Stimulated activated CD4-positive, alpha-beta T cell treated with anti-CD3 and anti-CD28 coated beads, Interleukin-12 subunit alpha, Interleukin-12 subunit beta, amount 100 ng/mL, for 4 hours (primary cell): ENCODE data around the gene PRKACA.
A peak's percentile ranks its signal among the peaks of the same experiment; 100 is the strongest.

Source experiments
- DNase-seq: peaks from one replicate; pipeline ENCODE4 v3.0.0-alpha.2; 2020

PRKACA gene

DNA sequence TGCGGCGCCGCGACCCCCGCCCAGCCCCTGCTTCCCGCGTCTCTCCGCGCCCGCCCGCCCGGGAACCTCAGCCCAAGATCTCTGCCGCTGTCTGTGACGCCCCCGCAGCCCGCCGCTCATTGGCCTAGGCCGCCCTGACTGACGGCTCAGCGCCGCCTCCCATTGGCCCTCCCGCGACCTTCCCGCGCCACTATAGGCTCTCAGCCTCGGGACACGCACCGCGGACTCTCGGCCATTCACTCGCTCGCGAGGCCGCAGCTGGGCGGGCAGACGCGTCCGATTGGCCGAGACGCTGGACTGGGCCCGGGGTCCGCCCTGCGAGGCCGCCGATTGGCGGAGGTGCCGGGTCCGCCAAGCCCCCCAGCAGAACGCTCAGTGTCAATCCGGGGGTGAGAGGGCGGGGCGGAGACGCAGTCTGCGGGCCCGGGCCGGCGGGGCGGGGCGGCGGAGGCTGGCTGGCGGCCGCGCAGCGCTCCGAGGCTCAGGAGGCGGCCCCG lies at the start of gene PRKACA:
PRKACA (minus strand) TSS at position 95 of the 497 bp plus-strand sequence. CDS start 215 bp downstream, outside the sequence.
- peak; percentile 97 for DNase-seq

DNA sequence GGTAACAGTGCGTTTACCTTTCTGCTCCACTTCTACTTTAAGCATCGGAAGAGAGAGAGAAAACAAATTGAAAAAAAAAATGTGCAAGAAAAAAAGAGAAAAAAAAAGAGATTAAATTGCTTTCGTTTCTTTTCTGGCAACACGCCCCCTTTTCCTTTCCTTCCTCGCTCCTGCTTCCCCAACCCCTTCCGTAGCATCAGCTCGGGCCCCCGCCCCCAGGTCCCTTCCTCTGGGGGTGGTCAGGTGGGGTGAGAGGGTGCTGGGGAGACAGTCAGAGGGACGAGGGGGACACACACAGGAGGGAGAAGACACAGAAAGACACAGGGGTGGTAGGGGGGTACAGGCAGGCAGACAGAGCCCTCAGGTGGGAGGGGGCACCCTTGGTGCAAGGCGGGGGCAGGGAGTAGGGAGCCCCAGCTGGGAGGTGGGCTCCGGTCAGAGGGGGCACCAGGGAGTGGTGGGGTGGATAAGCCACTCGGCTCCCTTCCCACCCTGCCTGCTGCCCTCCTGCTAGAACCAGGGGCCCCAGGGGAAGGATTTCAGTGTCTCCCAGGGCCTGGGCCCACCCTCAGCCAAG lies 49.5 kb upstream of the PRKACA start:
- DNase-seq = no peak

DNA sequence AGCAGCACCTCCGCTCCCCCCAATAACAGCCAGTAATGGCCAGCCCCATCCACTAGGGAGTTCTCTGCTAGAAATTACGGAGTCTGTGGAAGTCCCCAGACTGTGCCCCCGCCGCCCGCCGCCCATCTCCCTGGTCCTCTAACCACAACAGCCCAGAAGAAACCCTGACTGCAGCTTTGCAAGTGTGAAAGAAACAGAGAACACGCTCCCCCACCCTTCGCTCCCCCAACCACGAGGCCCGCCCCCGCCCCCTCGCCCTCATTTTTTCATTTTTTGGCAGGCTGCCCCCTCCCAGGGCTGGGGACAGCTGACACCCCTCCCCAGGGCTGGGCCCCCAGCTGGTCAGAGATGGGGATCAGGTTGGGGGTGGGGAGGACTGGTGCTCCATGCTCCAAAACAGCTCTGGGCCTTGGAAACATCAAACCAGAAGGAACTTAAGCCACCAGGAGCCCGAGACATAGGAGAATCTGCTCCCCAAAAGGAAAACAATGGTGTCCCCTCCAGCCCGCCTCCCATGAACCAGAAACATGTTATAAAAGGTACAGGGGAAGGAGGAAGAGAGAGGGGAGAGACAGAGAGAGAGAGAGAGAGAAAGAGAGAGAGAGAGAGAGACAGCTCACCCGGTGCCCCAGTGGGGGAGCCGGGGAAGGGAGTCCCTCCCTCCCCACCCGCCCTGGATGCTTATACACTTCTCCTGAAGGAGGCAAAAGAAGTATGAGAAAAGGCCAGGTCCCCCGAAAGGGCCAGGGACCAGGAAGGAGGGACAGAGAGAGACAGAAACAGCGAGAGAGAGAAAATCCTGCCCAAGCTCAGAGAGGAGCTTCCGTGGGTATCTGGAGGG lies 48.6 kb upstream of the PRKACA start:
- no peak for DNase-seq

DNA sequence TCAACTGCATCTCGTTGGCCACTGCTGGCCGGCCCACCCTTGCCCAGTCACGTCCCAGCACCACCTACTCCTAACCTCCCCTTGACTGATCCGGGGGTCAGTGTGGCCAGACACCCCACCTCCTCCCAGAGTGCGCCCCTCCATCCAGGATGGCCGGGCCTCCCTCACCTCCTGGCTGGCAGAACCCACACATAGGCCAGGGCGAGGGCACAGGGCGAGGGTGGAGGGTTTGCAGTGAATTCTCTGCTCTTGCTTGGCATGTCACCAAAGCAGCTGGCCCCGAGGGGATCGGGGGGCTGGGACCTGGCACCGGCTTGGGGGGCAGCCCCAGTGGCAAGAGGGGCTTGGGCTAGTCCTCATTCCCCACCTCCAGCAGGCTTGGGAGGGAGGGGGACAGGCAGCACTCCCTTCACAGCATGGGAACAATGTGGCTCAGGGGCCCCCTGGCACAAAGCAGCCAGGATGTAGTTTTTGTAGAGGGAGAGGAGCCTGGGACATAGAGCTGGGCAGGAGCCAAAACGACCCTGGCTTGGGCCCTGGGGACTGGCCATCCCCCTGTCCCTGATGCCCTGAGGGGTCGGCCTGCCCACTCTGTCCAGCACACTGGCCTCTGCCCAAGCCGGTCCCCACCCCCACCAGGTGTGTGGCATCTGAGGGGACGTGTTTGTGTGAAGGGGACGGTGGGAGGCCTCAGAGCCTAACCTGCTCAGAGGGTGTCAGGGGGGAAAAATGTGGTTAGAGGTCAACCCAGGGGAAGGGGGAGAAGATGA lies 47.3 kb upstream of the PRKACA start:
- no peak for DNase-seq

DNA sequence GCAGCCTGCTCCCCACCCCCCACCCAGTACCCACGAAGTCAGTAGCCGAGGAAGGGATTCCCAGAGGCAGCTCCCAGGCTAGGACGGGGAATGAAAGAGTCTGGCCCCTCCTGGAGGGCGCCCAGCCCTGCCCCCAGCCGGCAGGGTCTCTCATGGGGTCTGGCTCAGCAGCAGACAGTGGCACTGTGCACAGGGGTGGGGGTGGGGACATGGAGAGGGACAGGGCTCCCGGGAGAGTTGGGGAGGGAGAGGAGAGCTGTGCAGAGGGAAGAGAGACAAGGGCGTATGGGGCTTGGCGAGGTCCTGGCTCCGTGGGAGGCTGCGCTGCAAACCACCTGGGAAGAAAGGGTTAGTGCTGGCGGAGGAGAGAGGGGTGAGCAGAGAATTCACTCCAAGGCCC lies 46.5 kb upstream of the PRKACA start:
- DNase-seq = no peak

DNA sequence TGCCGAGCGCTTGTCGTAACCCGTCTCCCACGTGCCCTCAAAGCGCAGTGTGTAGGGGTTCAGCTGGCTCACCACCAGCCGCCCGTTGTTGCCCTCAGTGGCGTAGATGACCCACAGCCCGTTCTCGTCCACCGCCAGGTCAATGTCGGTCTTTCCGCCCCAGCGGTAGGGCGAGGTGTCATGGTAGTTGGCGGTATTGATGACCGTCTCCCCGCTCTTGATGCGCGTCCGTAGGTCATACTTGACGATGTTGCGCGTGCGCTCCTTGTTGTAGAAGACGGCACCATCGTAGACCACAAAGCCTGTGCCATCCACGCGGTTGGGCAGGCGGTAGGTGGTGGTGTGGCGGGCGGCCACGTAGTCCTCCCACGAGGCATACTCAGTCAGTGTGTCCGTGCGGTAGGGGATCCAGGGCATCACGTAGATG lies 45.3 kb upstream of the PRKACA start:
- no peak for DNase-seq

DNA sequence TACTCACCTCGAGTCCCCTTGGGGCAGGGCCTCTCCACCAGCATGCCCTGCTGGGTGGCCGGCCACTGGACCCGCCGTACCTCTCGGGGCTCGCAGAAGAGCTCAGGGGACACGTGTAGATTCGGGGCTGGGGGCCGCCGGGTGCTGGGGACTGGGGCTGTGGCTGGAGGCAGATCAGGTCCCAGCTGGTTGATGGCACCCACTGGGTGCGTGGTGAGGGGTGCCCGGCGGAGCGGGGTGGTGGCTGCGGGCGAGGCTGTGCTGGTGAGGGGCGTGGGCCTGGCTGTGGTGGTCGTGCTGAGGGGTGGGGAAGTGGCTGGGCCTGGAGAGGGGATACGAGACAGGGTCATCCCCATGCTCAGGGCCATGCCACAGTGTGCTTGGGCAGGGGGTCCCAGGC lies 43.7 kb upstream of the PRKACA start:
- no peak for DNase-seq

DNA sequence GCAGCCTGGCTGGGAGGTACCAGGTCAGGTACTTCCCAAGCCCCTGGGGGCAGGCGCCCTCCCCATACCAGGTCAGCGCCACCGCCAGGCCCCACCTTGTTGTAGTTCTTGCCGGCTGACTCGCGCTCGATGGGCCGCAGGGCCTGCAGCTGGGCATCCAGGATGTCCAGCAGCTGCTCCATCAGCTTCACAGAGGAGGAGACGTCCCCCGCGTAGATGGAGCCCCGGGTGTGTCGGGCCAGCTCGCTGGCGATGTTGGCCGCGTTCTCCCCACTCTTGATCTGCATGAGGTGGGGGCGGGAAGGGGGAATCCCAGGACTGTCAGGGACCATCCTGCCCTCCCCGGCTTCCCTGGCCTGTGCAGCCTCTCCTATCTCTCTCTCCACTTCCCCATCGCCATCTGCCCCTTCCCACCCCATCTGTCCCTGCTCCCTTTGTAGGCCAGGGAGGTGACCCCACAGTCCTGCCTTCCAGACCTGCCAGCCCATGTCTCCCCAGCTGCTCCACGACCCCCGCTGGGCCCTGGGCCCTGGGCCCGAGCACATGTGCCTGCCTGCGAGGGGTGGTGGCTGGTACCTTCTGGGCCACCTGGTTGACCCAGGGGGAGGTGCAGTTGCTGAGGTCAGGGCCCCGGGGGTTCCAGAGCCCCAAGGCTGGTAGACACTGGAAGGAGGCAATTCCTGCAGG lies 42.6 kb upstream of the PRKACA start:
- no peak for DNase-seq

DNA sequence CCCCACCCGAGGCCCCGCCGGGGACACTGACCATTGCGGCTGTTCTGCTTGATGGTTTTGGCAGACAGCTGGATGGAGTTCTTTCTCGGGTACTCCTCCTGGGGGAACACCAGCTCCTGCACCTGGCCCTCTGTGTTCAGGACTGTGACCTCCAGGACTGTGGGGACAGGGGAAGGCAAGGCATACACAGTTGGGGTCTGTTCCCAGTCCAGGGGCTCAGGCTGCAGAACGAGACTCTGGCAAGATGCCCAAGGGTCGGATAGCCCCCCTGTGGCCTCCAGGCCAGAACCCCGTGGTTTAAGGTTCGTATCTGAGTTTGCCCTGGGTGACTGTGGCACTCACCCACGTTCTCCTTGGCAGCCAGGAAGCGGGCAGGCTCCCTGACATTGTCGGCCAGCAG lies 41.5 kb upstream of the PRKACA start:
- DNase-seq = no peak

DNA sequence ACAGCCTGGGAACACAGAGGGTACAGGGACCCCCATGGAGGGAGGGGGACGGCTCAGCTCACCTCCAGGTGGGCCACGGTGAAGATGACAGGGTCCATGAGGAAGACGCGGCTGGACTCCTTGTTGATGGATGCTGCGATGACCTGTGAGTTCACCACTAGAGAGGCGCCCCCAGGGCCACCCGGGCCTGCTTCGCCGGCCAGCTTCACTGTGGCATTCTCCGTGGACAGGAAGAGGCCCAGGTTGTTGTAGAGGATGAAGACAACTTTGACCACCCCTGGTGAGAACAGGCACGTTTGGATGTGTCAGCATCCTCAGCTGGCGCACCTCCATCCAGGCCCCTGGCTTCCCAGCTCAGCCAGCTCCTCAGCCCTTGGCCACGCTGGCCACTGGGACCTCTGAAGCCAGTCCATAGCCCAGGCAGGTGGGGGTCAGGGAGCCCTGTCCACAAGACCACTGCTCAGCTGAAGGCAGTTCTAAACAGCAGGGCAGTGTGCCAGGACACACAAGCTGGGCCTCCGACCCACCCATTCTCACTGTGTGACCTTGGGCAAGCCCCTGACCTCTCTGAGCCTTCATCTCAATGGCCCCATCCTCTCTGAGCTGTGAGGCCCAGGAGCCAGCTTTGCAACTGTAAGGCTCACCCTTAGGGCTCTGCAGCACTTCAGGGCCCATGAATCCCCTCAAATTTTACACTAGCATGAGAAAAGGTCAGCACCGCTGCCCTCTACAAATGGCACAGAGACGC lies 40.9 kb upstream of the PRKACA start:
- no peak for DNase-seq

DNA sequence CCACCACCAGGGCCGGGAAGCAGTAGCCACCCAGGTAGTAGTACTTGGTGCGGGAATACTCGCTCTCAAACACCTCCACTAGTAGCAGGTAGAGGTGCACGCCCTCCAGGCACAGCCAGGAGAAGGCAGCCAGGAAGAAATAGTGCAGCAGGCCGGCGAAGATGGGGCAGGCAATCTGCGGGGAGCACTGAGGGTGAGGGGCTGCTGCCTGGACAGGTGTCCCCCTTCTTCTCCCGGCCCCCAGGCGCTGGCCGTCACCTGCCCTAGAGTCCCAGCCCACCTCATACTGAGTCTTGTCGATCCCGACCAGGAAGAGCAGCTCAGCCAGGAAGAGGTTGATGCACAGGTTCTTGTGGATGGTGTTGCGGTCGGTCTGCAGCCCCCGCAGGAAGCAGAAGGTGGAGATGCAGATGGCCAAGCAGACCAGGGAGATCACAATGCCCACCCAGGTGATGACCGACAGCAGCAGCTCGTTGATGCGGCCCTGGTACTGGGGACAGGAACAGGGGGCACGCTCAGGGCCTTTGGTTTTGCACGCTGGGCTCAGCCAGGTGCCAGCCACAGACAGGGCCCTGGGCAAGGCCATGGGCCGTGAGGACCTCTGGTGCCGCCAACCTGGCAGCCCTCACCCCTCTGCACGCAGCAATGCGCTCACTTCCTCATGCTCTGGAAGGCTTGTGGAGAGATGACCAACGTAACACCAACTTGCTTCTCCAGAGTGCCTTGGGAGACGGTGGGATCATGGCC lies 39.6 kb upstream of the PRKACA start:
- DNase-seq = no peak

DNA sequence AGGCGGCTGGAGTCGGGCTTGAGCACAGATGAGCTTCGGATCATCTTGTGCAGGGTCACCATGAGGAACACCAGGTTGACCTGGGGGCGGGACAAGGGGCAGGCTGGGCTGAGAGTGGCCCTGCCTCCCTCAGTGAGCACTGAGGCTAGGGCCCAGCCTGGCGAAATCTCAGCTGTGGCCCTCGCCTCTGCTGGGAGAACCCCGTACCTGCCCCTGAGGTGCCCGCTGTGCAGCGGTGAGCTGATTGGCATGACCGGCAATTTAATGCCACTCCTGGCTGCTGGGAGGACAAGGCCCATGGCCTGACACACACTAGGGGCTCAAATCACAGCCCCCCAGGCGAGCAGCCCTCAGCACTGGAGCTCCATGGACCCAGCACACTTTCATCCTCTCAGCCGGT lies 38.6 kb upstream of the PRKACA start:
- no peak for DNase-seq

DNA sequence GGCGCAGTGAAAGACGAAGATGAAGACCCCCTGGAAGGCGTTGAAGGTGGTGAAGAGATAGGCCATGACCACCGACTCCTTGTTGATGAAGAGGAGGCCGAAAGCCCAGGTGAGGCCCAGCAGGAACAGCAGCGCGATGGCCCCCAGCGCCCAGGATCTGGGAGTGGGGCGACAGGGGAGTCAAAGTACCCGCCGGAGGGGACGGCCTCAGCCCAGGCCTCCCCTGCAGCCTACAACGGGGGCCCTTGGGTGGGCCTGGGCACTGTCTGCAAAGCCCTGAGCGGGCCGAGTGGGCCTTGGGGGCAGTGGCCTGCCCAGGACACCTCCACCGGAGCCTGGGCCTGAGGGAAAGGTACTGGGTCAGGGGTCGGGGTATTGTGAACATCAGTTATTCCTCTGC lies 37.8 kb upstream of the PRKACA start:
- DNase-seq = no peak

DNA sequence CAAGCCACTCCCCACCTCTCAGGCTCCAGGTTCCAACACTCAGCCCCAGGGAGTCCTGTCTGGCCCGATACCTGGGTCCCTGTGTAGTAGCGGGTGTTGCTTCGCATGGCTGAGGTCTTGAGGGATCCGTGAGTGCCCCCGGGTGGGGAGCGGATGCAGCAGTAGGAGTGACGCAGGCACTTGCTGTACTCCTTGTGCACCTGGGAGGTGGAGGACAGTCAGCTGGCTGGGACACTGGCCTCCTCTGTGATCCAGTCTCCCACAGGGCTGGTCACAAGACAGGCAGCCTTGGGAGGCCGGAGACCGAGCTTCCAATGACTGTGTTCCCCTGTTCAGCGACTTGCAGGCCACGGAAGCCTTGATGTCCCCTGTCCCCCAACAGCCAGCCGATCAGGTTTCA lies 35.2 kb upstream of the PRKACA start:
- DNase-seq = no peak

DNA sequence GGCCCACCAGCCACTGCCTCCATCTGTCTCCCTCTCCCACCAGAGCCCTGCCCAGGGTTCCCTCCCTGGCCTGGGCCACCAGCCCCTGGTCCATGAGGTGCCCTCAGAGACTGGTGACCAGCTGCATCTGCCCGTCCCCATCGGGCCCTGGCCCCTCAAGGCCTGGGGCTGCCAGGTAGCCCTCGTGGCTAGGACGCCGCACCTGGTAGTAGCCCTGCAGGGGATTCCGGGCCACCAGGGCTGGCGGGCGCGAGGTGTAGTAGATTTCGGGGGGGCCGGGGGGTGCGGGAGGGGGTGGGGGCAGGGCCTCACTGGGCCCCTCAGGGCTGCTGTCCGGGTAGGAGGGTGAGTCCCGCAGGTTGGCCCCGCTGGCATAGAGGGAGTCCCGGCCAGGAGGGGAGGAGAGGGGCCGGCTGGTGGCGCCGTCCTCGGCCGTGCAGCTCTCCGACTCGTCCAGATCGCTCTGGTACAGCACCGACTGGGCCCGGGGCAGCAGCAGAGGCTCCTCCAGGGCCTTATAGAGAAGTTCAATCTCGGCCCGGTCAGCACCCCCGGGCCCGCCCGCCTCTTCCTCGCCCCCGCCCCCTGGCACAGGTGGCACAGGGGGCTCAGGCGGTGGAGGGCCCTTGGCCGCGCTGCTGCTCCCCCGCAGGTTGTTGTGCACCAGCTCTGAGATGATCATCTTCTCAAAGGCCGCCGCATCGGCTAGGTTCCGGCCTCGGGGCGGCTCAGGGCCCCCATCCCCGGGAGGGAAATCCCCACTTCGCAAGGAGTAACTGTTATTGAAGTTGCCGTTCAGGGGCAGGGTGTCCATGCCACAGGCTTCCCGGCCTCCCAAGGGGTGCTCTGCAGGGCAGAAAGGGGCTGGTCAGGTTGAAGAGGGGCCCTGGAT lies 33.5 kb upstream of the PRKACA start:
- DNase-seq = no peak

DNA sequence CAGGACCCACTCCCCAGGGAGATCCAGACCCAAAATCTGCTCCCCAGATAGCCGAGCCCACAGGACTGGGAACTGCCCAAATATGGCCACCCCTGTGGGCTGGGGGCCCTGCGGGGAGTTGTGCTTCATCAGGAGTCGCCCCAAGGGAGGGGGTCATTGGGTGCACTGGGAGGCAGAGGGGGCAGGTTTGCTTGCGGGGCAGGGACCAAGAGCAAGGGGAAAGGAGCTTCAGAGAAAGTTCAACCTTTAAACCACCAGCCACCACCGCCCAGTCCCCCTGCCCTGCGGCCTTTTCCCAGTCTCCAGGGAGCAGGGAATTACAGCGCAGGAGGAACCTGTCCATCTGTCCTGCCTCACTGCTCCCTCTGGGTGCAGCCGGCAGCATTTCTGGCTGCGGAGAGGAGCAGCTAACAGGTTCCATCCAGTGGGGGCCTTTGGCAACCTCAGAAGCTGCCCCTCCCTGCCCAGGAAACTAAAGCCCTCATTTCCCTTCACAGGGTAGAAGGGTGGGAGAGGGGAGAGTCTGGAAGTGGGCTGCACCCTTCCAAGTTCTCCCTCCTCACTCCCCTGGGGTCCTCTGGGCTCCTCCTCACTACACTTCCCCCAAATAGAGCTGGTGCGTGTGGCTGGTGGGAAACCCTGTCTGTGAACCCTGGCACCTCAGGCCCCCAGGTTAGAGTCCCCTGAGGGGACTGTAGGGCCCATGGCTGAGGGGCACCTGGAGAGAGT lies 32.6 kb upstream of the PRKACA start:
- DNase-seq = no peak

DNA sequence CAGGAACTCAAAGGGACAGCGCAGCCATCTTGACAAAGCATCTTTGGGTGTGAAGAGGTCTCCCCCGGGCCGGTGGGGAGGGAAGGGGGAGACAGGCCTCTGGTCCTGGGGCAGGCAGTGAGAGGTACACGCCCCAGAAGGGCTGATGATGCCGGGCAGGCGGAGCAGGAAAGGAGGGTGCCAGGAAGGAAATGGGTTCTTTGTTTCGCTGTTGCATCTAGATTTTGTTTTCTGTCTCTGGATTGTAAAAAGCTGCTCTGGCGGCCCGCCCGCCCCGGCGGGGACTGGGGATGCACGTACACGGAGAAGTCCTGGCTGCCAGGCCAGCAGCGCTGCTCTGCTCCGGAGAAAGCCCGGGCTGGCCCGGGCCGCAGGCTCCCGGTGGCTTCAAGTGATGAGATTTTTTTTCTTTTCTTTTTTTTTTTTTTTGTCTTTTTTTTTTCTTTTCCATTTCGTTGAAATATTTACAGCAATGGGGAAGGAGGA lies 32.0 kb upstream of the PRKACA start:
- DNase-seq = peak; percentile 38

DNA sequence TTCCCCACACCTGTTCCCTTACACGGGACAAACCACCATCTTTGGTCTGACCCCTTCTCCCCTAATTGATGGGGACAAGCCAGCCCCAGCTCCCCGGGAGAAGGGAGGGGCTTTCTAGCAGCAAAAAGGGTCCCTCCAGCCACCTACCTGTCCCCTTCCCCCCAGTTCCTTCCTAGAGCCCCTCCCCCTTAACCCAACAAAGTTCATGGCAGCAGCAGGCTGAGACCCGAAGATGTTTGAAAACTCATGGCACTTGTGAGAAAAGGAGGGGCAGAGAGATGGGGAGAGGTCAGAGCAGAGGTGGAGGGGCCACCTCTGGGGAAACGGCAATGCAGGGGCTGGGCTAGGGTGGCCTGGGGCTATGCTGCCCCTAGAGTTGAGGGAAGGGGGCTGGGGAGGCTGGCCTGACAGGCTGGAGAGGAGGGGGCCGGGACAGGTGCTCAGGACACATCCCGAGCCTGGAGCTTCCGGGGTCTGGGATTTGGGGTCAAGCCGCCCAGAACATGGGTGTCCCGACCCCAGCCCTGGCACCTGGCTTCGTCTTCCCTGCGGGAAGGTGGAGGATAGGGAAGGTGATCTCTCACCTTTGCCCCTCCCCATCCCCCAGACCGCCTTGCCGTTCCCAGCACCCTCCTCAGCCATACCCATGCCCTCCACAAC lies 31.3 kb upstream of the PRKACA start:
- no peak for DNase-seq
